Measurements from ENCODE around the gene VASN.

DNA sequence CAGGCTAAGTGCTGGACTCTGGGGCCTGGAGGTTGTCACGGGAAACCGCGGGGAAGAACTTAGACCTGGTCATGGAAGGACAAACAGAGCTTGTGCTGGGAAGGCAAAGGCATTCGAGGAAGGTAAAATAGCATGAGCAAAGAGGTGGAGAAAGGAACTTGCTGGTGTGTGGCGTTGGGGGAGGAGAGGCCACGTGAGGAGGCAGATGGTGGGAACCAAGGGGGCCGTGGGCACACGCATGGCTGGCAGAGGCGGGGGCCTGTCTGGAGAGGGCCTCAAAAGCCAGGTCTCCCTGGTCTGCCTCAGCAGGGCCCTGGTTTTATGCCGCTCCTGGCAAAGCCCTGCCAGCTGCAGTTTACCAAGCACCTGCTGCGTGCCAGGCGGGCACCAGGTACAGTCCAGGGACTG lies 29.4 kb downstream of the VASN start:
- no peak for TF ChIP-seq CTCF (IDR thresholded peaks at IDR 0.05; ENCODE audit: low read length)
- TF ChIP-seq EZH2 (IDR thresholded peaks at IDR 0.05; ENCODE audit: borderline replicate concordance, low read length) = no peak
